GM10847 (cell line): ENCODE data around the gene AFF2.

Experiments
- POLR2A ChIP-seq: IDR thresholded peaks from 2 replicates; pipeline ENCODE4 v1.6.1; 2011; ENCODE audit not compliant: insufficient read length; ENCODE audit errors: extremely low read depth

AFF2 gene

DNA sequence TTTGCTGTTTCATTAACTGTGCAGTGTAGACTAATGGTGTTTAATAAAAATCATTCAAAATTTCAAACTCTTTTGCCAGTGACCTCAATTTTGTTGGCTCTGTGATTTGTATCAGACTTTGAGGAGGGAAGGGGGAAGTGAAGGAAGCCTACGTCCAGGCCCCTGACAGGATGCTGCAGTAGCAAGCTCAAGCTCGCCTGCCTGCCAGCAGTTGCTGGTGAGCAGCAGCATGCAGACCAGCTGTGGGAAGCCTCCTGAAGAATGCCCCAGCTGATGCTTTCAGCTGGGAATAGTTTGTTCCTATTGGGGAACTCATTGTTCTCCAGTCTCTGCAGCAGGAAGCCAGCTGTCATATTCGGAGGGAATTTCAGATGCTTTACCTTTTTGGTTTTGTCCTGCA is 495.2 kb downstream of the AFF2 start:
- no peak for TF ChIP-seq POLR2A

DNA sequence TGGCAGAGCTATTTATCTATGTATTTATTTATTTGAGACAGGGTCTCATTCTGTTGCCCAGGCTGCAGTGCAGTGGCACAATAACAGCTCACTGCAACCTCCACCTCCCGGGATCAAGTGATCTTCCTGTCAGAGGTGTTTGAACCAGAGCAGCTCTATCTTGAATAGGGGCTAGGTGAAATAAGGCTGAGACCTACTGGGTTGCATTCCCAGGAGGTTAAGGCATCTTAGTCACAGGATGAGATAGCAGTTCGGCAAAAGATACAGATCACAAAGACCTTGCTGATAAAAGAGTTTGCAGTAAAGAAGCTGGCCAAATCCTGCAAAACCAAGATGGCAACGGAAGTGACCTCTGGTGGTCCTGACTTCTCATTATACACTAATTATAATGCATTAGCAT is 501.9 kb downstream of the AFF2 start:
- no peak for TF ChIP-seq POLR2A

DNA sequence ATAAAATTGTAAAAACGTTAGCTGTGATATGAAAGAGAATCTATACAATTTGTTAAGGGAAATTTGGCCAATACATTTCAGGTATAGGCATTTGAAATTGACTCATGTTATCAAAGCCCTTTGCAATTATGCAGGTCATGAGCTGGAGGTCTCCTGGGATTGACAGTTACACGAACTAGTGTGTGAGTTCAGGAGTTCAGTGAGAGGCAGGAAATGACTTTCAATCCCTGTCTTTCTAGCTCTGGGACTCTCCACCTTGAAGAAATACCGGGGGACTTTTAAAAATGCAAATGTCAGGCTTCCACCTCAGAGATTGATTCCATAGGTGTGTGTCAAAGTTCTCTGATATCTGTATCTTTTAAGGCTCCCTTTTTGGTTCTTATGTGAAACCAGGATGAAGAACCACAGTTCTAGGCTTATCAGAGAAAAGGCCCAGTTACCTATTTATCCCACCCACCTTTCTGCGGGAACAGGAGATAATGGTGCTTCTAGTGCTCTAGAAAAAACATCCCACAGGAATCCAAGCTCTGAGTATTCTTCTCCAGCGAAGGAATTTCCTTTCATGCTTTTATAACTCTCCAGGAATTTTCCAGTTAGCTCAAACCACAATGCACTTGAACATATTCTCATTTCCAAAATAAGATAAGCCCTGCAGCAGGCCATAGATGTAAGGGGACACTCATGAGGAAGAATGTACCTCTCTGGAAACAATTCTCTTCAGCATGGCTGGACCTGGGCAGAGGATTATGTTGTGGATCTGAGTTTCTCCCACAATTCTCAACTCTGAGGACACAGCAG is 503.6 kb downstream of the AFF2 start:
- no peak for TF ChIP-seq POLR2A

DNA sequence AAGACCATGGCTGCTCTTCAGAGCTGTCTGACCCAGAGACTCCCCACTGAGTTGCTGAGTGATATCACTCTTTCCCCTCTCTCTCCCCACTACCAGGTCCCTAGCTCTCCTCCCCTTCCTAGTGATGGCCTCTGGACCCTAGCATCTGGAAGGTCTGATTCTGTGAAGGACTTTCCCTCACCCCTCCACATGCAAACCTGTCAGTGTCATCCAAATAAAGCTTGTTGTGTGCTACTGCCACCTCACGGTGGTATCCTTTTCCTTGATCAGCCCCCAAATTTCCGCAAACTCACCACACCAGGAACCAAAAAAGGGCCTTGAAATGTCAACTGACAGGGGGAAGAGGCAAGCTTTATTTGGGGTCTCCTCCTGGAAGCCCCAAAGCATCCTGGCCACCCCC is 504.5 kb downstream of the AFF2 start:
- TF ChIP-seq POLR2A: no peak

DNA sequence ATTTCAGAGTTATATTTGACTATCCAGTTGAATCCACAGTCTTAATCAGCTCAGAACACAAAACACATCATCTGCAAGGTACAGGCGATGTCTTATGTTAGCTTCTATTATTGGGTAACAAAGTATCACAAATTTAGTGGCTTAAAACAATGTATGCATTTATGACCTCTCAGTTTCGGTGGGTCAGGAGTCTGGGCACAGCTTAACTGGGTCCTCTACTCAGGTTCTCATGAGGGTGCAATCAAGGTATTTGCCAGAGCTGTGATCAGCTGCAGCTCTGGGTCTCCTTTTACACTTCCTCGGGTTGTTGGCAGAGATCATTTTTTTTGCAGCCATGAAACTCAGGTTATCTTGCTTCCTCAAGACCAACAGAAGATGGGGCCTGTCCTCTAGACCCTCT is 505.8 kb downstream of the AFF2 start:
- TF ChIP-seq POLR2A: no peak

DNA sequence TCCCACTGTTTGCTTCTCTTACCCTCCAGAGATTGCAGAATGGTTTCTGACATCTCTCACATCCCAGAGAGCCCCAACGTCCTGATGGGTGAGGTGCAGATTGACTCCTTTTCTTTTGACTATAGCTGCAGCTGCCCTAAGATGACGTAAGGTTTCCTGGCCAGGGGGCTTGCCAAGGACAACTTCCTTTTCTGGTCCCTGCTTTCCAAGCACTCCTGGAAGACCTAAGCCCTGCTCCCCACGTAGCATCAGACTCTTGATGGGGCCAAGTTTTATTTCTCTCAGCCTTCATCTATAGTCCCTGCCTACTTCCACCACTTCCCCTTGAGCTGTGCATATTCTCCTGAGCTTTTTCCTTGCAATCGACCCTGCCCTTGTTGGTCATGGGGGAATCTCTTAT is 507.0 kb downstream of the AFF2 start:
- no peak for TF ChIP-seq POLR2A

DNA sequence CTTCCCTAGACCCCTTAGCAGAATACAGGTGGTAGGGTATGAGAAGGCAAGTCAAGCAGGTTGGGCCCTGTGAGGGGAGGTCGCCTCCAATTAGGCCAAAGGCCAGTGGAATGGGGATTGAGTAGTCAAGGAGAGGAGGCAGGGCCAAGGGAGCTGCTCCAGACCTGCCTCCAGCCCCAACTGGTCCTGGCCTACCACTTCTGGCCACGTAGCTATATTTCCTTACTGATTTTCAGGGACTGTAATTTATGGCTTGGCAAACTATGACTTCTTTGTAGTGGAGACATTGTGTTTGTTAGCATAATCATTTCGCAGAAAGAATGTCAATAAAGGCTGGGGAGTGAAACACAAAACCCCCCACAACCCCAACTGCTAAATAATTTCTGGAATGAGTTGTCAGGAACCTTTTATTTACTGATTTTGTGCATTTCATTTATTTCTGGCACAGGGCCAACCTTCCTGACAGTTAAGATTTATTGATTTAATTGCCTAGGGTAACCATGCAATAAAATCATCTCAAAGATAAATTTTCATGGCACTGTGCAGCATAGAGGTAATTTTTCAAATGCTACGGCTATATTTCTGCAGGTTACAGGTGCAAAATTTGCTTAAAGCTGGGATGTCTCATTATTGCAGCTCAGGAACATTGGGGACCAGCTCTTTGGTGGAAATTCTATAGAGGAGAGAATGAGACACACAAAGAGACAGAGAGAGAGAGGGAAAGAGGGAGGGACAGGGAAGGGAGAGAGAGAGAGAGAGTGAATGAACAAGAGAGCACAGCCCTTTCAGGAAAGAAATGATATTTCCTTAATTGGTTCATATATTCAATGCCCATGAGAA is 509.8 kb downstream of the AFF2 start:
- TF ChIP-seq POLR2A: no peak

DNA sequence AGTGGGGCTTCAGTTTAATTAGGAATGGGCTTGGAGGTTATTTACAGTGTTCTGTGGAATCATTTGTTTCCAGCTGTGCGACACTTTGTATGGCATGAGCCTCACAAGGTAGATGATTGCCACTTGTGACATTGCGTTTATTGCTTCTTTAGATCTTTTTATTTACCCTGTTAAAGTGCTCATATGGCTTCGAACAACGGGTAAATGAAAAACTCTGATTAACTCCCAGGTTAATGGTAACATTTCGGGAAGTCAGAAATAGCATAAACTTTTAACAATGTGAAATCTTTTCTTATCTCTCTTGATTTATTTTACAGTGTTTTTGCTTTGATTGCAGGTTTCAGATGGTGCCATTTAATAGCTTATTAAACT is 510.4 kb downstream of the AFF2 start:
- no peak for TF ChIP-seq POLR2A

DNA sequence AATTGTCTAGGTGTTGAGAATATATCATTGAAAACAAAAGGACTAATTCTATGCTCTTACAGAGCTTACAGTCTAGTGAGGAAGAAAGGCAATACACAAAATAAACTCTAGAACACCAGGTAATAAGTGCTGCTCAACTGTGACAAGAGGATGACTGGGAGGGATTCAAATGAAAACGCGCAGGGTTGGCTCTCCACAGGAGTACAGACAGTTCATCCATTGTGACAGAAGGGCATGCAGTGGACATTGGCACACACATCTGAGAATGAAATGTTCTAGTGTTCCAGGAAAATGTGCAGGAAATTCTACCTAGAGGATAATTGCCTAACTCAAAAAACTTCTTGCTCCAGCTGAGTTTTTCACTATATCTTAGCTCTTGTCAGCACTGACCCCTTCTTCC is 512.7 kb downstream of the AFF2 start:
- no peak for TF ChIP-seq POLR2A

DNA sequence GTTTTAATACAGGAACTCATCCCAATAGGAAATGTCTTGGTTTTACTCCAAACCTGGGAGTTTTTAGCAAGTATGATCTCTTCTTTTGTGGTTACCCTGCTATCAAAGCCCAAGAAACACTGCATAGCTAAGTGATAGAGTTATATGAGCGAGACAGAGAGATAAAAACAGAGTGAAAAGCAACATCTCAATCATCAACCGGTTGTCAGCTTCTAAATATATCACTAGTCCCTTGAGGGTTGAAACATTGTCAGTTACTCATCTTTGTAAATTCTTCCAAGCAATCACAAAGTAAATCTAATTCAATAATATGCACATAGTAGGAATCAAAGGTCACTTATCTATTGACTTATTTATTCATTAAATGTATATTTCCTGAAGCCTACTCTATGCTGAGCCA is 520.7 kb downstream of the AFF2 start:
- no peak for TF ChIP-seq POLR2A

DNA sequence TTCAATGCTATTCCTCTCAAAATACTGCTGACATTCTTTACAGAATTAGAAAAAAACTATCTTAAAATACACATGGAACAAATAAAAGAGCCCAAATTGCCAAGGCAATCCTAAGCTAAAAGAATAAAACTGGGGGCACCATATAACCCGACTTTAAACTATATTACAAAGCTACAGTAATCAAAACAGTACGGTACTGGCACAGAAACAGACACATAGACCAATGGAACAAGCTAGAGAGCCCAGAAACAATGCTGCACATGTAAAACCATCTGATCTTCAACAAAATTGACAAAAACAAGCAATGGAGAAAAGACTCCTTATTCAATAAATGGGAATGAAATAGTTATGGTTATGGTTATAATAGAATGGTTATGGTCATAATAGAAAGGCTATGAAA is 522.1 kb downstream of the AFF2 start:
- TF ChIP-seq POLR2A: no peak

DNA sequence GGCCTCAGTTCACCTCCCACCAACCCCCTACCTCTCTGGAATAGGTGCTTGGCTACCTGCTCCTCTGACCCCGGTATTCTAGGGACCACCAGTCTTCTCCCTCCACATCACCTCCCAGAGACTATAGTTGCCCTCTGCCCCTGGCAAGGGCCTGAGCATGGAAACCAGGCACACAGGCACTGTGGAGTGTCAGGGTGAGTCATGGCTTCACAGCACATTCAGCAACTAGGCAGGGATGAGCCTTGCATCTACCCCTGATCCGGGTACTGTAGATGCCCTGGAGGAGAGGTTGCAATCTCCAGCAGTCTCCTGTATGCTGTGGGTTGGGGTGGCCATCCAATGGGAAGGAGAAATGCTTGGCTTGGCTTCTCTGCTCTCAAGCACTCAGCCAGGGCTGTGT is 532.0 kb downstream of the AFF2 start:
- no peak for TF ChIP-seq POLR2A

DNA sequence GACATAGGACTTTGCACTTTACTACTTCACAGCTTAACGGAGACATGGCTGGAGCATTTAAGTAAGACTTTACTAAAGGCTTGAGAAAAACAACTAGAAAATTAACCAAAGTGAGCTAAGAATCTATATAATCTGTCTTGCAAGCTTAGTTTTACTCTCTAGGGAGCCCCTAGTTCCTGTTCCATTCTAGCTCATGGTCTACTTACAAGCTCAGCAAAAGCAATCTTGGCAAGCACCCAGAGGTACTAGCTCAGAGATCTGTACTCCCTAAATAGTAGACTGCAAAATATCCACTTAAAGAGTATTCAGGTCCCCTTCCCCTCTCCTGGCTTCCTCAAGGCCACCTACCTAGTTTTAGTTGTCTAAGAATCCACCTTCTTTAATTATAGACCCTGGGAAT is 535.7 kb downstream of the AFF2 start:
- TF ChIP-seq POLR2A: no peak

DNA sequence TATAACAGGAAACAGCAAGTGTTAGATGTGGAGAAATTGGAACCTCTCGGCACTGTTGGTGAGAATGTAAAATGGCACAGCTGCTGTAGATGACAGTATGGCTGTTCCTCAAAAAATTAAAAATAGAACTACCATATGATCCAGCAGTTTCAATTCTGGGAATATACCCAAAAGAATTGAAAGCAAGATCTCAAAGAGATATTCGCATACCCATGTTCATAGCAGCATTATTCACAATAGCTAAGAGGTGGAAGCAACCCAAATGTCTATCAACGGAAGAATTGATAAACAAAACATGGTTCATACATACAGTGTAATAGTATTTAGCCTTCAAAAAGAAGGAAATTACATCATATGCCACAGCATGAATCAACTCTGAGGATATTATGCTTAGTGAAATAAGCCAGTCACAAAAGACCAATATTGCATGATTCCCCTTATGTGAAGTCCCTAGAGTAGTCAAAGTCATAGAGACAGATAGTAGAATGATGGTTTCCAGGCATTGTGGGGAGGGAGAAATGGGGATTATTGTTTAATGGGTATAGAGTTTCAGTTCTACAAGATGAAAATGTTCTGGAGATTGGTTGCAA is 537.0 kb downstream of the AFF2 start:
- TF ChIP-seq POLR2A: no peak

DNA sequence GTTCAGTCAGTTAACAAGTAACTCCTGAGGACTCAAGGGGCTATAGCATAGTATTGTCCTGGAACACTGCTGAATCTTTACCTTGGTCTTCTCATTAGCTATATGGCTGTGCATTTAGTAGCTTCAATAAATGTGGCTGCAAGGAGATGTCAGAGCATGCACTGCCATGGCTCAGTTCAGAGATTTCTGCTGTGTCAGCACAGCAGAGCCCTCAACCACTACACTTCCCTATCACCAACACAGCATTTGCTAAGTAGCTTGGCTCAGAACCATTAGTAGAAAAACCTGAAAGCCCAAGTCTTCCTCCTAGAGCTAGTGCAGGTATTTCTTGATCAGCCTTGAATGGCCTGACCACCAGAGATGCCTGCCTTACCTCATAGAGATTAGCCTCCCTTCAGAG is 538.6 kb downstream of the AFF2 start:
- no peak for TF ChIP-seq POLR2A

DNA sequence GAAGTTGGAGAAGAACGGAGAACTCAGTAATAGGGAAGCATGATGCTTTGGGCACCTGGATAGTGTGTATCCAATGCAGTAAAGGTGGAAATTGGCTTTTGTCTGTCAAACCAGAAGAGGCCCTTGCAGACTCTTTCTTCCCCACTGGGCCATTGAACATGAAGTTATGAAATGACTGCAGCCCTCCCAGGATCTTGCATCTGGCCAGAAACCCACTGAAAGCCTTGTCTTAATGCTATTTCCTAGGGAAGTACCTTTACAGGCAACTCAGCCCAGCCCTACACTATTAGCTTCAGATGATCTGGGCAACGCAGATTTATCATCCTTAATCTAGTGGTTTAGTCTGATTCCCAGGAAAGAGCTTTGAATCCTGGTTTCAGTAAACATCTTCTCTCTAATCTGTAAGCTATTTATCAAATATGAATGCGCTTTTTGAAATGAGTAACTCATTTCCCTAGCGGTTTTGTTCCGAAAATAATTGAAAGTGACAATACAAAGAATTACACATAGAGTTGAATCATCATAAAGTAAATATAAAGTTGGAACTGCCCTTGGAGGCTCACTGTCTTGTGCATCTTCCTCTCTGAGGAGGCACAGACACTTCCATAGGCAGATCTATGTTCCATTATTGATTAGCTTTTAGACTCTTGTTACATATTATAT is 540.6 kb downstream of the AFF2 start:
- no peak for TF ChIP-seq POLR2A
